Upper lobe of right lung (tissue), 1 donor: Measurements from ENCODE around the gene ORC5. TPM values are rescaled to one million over a fixed set of nuclear protein-coding genes. Genes with fewer than 3 reads are reported as not detected.

ENCODE experiments used
- ATAC-seq: fragments of 200-7000 bp; cut with Tn5 transposase; one replicate; pipeline ENCODE4 v1.9.1; 2020; ENCODE audit warnings: mild to moderate bottlenecking, moderate library complexity
- DNase-seq: peaks from one replicate; pipeline ENCODE4 v3.0.0-alpha.2; 2020
- H3K27ac ChIP-seq: fragments of 200-600 bp; one replicate; pipeline ENCODE4 v1.8.0; 2022
- H3K27me3 ChIP-seq: fragments of 200-600 bp; one replicate; pipeline ENCODE4 v1.8.0; 2022; ENCODE audit warnings: mild to moderate bottlenecking
- H3K36me3 ChIP-seq: fragments of 200-600 bp; one replicate; pipeline ENCODE4 v1.8.0; 2022
- H3K4me1 ChIP-seq: fragments of 200-600 bp; one replicate; pipeline ENCODE4 v1.8.0; 2022
- H3K4me3 ChIP-seq: fragments of 200-600 bp; one replicate; pipeline ENCODE4 v1.8.0; 2022; ENCODE audit warnings: mild to moderate bottlenecking
- H3K9me3 ChIP-seq: fragments of 200-600 bp; one replicate; pipeline ENCODE4 v1.8.0; 2022
- intact Hi-C: fragments of 100-400 bp; cut with DNase I; formaldehyde crosslinking; loops from one replicate; pipeline ENCODE4 v1.11.0; 2022
- total RNA-seq: library from RNA; stranded (reverse); fragmentation: NEBNext Ultra II Directional; extraction: Animal tissue kit (Norgen Biotek cat#: 25700); gene quantifications from one replicate; pipeline ENCODE4 v1.2.1, GENCODE V29; 2021
- TF ChIP-seq, protein P1 (sequence below): fragments of 200-600 bp; IDR thresholded peaks from one replicate; pipeline ENCODE4 v1.8.0; 2022; ENCODE audit warnings: antibody characterized with exemption
- donor health status: DM: no; HTN: yes; CAD: no; lungs with severe emphysema.

ORC5 gene
- total RNA-seq, 1 donor from 2014 or later: 13.6 TPM

DNA sequence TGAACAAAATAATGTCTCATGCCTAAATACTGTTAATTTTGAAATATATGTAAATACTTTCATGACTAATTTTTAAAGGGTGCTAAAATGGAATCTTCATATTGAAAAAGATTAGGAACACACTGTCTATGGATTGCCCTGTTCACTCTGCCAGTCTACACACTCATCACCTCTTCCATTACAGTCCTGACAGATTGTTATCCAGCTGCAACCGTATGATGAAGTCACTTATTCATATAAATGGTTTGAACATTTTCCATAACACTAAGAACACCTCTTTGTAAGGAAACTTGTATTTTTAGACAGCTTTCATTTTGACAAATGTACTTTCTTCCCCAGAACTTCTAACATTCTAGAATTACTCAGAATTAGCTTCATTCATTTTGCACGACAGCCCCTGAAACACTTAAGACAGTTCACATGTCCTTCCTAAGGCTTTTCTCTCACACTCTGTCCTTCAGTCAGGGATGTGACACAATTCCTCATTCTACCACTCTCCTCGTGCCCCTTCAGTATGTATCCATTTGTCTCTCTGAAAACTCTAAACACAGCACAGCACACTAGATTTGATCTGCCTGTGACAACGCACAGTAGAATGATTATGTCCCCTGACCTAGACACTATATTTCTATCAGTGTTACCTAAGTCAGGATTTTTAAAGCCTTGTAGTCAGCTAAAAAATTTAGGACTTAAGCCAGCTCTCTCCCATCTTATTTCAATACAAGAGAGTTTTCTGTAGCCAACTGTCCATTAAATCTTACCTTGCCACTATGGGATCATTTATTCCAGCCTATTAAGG, 71.9 kb downstream of the ORC5 start:
- ATAC-seq (no peak), DNase-seq (no peak)
- peaks cover 48% of the 10 kb centered on the region for H3K36me3 ChIP-seq
- H3K27ac ChIP-seq: no peak overlapping the region
- no peaks in the 10 kb centered on the region for H3K27me3 ChIP-seq
- H3K4me3 ChIP-seq: no peak overlapping the region
- intact Hi-C loops: no loop called here
- TF ChIP-seq, protein P1, sequence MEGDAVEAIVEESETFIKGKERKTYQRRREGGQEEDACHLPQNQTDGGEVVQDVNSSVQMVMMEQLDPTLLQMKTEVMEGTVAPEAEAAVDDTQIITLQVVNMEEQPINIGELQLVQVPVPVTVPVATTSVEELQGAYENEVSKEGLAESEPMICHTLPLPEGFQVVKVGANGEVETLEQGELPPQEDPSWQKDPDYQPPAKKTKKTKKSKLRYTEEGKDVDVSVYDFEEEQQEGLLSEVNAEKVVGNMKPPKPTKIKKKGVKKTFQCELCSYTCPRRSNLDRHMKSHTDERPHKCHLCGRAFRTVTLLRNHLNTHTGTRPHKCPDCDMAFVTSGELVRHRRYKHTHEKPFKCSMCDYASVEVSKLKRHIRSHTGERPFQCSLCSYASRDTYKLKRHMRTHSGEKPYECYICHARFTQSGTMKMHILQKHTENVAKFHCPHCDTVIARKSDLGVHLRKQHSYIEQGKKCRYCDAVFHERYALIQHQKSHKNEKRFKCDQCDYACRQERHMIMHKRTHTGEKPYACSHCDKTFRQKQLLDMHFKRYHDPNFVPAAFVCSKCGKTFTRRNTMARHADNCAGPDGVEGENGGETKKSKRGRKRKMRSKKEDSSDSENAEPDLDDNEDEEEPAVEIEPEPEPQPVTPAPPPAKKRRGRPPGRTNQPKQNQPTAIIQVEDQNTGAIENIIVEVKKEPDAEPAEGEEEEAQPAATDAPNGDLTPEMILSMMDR: no peak
- H3K9me3 ChIP-seq: no peaks in the 10 kb centered on the region
- no peaks in the 10 kb centered on the region for H3K4me1 ChIP-seq

DNA sequence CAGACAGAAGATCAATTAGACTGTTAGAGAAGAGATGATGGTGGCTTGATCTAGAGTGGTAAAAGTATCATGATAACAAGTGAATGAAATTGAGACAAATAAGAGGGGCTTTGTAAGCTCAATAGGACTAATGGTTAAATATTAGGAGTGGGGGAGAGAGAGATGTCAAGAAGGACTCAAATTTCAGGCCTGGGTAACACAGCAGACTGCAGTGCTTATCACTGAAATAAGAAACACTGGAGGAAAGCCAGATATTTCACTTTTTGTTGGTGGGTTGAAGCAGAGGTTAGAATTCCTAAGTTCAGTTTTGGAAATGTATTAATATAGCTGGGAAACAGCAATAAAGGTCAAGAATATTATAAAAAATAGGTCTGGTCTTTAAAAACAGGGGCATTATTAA, 74.6 kb downstream of the ORC5 start:
- intact Hi-C loops: no loop called here
- H3K4me3 ChIP-seq: no peak overlapping the region

DNA sequence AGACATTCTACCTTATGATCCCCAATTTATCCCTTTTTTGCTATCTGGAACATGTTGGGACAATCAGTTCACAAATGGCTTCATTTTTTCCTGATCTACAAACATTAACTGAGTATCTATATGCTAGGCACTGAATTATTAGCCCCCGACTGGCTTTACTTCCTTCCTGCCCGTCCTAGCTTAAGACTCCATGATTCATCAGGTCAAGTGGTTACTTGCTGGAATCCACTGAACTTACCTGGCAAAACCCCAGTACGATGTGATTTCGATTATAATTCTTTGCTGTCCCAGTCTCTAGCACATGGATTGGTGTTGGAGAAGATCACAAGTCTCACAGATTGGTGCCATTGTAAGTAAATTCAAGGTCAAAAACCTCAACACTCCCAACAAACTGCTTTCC, 77.1 kb downstream of the ORC5 start:
- Histone ChIP-seq H3K9me3 (no peaks in the 10 kb centered on the region), H3K4me1 (no peaks in the 10 kb centered on the region), H3K36me3 (peaks cover 48% of the 10 kb centered on the region), H3K4me3 (no peak overlapping the region), H3K27ac (no peak overlapping the region), H3K27me3 (no peaks in the 10 kb centered on the region)
- intact Hi-C loops: no loop called here
- TF ChIP-seq, protein P1: no peak
- ATAC-seq: no peak
- DNase-seq: no peak

More for the DNA sequence above, 74.6 kb downstream of the ORC5 start:
- no peak for DNase-seq
- Histone ChIP-seq H3K9me3 (no peaks in the 10 kb centered on the region), H3K27ac (no peak overlapping the region), H3K36me3 (peaks cover 51% of the 10 kb centered on the region), H3K4me1 (no peaks in the 10 kb centered on the region), H3K27me3 (no peaks in the 10 kb centered on the region)
- TF ChIP-seq, protein P1: no peak
- no peak for ATAC-seq

DNA sequence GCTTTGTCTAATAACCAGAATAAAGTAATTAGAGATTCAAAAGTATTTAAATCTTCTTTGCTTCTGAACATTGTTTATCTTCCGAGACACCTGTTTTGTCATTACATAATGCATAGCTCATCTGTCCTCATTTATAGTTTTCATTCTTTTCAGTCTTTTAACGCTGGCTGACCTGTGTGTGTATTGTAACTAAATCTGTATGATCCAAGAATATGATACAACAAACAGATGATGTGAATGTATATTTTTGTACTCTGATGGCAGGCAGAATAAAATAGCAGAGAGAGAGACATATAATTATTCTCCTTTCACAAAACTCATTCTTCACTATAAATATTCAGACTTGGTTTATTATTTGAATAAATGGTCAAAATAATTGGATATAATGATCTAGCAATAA, 80.6 kb downstream of the ORC5 start:
- Histone ChIP-seq H3K4me1 (no peaks in the 10 kb centered on the region), H3K4me3 (no peak overlapping the region), H3K27me3 (no peaks in the 10 kb centered on the region), H3K27ac (no peak overlapping the region), H3K9me3 (no peaks in the 10 kb centered on the region), H3K36me3 (peaks cover 21% of the 10 kb centered on the region)
- TF ChIP-seq, protein P1: no peak
- DNase-seq (no peak), ATAC-seq (no peak)
- intact Hi-C loops: no loop called here

DNA sequence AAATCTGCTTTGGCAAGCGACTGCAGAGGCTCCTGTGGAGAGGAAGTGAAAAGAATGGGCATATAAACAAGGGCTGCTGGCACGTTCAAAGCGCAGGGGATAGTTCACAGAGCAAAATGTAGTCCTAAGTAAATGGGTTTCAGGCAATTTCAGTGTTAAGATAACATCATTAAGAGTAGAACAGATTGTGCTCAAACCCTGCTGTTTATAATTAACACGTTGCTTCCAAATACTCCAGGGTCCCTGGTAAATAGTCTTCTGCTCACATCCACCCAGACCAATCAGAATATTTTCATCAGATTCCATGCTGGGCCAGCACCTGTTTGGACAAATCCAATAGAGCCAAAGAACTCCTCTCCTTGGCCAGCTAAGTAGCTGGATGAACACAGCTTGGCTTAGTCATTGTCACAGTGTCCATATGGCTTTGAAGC, 81.4 kb downstream of the ORC5 start:
- no peaks in the 10 kb centered on the region for H3K27me3 ChIP-seq
- ATAC-seq: no peak
- H3K36me3 ChIP-seq: peaks cover 20% of the 10 kb centered on the region

More for the DNA sequence above, 81.4 kb downstream of the ORC5 start:
- no peak for DNase-seq
- H3K4me3 ChIP-seq: no peak overlapping the region
- TF ChIP-seq, protein P1: no peak
- no peak overlapping the region for H3K27ac ChIP-seq
- intact Hi-C loops: no loop called here
- no peaks in the 10 kb centered on the region for H3K4me1 ChIP-seq
- no peaks in the 10 kb centered on the region for H3K9me3 ChIP-seq
